SU-DHL-6 (cell line): Measurements from ENCODE around the gene LTBP2.

Experiments used
- EZH2phosphoT487 ChIP-seq: fragments of 200-600 bp; sonication (generic), shearing (Covaris generic); conservative IDR thresholded peaks from 2 replicates; pipeline ENCODE4 v1.6.1; 2018; ENCODE audit warnings: mild to moderate bottlenecking, antibody characterized with exemption, low read length, moderate library complexity, mixed read lengths
- TF ChIP-seq, protein P1 (sequence below): fragments of 200-600 bp; sonication (generic); IDR thresholded peaks from one replicate; pipeline ENCODE4 v1.5.1; 2017; ENCODE audit warnings: antibody characterized with exemption, mild to moderate bottlenecking, low read length, moderate library complexity; ENCODE audit not compliant: insufficient read depth, poor library complexity, severe bottlenecking

DNA sequence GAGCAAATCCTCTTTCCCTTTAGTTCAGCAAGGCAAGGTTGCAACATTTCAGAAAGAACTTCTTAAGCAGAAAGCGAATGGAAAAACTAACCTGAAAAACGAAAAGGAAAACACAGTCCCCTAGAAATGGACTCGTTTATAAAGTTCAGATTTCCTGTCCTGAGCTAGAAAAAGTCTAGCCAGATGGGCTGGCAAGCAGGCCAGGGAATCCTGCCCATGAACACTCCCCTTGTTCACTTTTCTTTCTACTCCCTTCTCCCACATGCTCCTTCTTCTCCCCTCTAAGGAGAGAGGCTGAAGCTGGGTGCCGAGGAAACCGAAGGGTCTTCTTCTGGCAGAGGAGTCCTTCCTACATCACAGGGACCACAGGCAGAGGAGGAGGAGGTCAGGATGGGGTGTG, 27.1 kb downstream of the LTBP2 start:
- TF ChIP-seq, protein P1, sequence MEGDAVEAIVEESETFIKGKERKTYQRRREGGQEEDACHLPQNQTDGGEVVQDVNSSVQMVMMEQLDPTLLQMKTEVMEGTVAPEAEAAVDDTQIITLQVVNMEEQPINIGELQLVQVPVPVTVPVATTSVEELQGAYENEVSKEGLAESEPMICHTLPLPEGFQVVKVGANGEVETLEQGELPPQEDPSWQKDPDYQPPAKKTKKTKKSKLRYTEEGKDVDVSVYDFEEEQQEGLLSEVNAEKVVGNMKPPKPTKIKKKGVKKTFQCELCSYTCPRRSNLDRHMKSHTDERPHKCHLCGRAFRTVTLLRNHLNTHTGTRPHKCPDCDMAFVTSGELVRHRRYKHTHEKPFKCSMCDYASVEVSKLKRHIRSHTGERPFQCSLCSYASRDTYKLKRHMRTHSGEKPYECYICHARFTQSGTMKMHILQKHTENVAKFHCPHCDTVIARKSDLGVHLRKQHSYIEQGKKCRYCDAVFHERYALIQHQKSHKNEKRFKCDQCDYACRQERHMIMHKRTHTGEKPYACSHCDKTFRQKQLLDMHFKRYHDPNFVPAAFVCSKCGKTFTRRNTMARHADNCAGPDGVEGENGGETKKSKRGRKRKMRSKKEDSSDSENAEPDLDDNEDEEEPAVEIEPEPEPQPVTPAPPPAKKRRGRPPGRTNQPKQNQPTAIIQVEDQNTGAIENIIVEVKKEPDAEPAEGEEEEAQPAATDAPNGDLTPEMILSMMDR = no peak
- TF ChIP-seq EZH2phosphoT487 = no peak
